Hepatocyte (in vitro differentiated cells): Measurements from ENCODE around the gene SLC52A3.

ENCODE experiments used
- CTCF ChIP-seq: fragments of 200-600 bp; sonication (generic); IDR thresholded peaks from 2 replicates; pipeline ENCODE4 v1.5.1; 2016; ENCODE audit warnings: antibody characterized with exemption, mild to moderate bottlenecking; ENCODE audit not compliant: poor library complexity
- EZH2 ChIP-seq: fragments of 200-600 bp; sonication (generic); IDR thresholded peaks from 2 replicates; pipeline ENCODE4 v1.6.1; 2016; ENCODE audit warnings: antibody characterized with exemption, mild to moderate bottlenecking, borderline replicate concordance
- EZH2phosphoT487 ChIP-seq: fragments of 200-600 bp; sonication (generic); IDR thresholded peaks from one replicate; pipeline ENCODE4 v1.6.1; 2018; ENCODE audit warnings: antibody characterized with exemption, mild to moderate bottlenecking, low read depth, moderate library complexity; ENCODE audit not compliant: unreplicated experiment, severe bottlenecking

DNA sequence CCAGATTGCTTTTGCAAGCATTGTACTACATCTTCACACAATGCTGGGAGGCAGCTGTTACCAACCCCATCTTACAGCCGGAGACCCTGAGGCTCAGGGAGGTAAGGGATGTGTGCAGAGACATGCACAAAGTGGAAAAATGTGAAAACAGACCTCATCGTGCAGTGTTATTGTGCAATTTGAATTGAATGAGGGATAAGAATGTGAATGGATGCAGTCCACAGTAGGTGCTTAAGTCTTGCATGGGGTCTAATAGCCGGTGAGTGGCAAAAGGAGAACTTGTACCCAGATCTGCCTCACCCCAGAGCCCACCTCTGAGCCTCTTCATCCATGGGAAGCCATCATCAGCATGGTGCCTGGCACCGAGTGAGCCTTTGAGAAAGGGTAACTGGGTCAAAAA is 42.1 kb downstream of the SLC52A3 start:
- TF ChIP-seq CTCF (no peak), EZH2 (no peak), EZH2phosphoT487 (no peak)
